Stimulated activated CD8-positive, alpha-beta memory T cell treated with anti-CD3 and anti-CD28 coated beads, Interleukin-15, amount 100 ng/mL, for 48 hours (primary cell): Measurements from ENCODE around the gene SLC25A22.

Experiments
- DNase-seq, 2 donors: peaks; one replicate each; pipeline ENCODE4 v3.0.0-alpha.2; 2020; ENCODE audit warnings: low read depth in 2 of 2

The SLC25A22 gene

GRCh38 chr11:834371-835316 is 36.6 kb upstream of the SLC25A22 start:
- DNase-seq: no peak

- no peak for DNase-seq
These were observed 35.8 kb upstream of the SLC25A22 start for GRCh38 chr11:833849-834311.

- no peak for DNase-seq
These were observed 35.2 kb upstream of the SLC25A22 start for GRCh38 chr11:833114-833791.

- DNase-seq: peak in 1 of 2 donors; percentile 56
These were observed 34.5 kb upstream of the SLC25A22 start, which contains the start of gene CD151 for GRCh38 chr11:832529-833113. TSS of gene CD151 (plus strand) at chr11:832952. CDS start at chr11:836070, 3,118 bp downstream.

GRCh38 chr11:831961-832528 is 34.0 kb upstream of the SLC25A22 start:
- DNase-seq: no peak

GRCh38 chr11:831118-831864 is 33.2 kb upstream of the SLC25A22 start:
- DNase-seq: no peak

- DNase-seq: peak in 1 of 2 donors; percentile 65
These were observed 32.4 kb upstream of the SLC25A22 start for GRCh38 chr11:830295-831117.

- no peak for DNase-seq
These were observed 31.8 kb upstream of the SLC25A22 start for GRCh38 chr11:829847-830294.

GRCh38 chr11:829176-829846 is 31.2 kb upstream of the SLC25A22 start:
- no peak for DNase-seq

GRCh38 chr11:828506-829175 is 30.6 kb upstream of the SLC25A22 start:
- no peak for DNase-seq

GRCh38 chr11:827897-828192 is 29.8 kb upstream of the SLC25A22 start, which contains the start of gene CRACR2B:
TSS of gene CRACR2B (plus strand) at chr11:827919. CDS start at chr11:828608, 689 bp downstream.
- no peak for DNase-seq

GRCh38 chr11:827146-827896 is 29.2 kb upstream of the SLC25A22 start:
- no peak for DNase-seq

- no peak for DNase-seq
These were observed 28.7 kb upstream of the SLC25A22 start for GRCh38 chr11:826836-827145.

- no peak for DNase-seq
These were observed 28.1 kb upstream of the SLC25A22 start for GRCh38 chr11:826227-826621.

GRCh38 chr11:825366-826226 is 27.5 kb upstream of the SLC25A22 start:
- no peak for DNase-seq

- no peak for DNase-seq
These were observed 26.9 kb upstream of the SLC25A22 start for GRCh38 chr11:824942-825341.

GRCh38 chr11:824292-824880 is 26.3 kb upstream of the SLC25A22 start:
- no peak for DNase-seq
